PC-9 (cell line): ENCODE results near the gene MRPL43.

Experiments
- EZH2 ChIP-seq: fragments of 200-600 bp; sonication (generic); IDR thresholded peaks from 2 replicates; pipeline ENCODE4 v1.8.0; 2017; ENCODE audit warnings: antibody characterized with exemption, low read depth
- TF ChIP-seq, protein P1 (sequence below): fragments of 200-600 bp; sonication (generic); conservative IDR thresholded peaks from 2 replicates; pipeline ENCODE4 v1.6.1; 2017; ENCODE audit warnings: mixed run types, antibody characterized with exemption, mild to moderate bottlenecking, moderate library complexity

DNA sequence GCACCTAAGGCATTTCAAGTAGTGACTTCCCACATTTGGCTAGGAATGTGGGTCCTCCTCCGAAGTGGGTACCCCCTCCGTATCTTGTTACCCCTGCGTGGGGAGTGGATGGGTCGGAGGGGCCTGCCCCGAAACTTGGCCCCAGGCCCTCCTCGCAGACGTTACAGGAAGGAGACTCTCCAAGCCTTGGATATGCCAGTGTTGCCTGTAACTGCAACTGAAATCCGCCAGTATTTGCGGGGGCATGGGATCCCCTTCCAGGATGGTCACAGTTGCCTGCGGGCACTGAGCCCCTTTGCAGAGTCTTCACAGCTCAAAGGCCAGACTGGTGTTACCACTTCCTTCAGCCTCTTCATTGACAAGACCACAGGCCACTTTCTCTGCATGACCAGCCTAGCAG lies 869 bp upstream of the MRPL43 start:
- TF ChIP-seq, protein P1, sequence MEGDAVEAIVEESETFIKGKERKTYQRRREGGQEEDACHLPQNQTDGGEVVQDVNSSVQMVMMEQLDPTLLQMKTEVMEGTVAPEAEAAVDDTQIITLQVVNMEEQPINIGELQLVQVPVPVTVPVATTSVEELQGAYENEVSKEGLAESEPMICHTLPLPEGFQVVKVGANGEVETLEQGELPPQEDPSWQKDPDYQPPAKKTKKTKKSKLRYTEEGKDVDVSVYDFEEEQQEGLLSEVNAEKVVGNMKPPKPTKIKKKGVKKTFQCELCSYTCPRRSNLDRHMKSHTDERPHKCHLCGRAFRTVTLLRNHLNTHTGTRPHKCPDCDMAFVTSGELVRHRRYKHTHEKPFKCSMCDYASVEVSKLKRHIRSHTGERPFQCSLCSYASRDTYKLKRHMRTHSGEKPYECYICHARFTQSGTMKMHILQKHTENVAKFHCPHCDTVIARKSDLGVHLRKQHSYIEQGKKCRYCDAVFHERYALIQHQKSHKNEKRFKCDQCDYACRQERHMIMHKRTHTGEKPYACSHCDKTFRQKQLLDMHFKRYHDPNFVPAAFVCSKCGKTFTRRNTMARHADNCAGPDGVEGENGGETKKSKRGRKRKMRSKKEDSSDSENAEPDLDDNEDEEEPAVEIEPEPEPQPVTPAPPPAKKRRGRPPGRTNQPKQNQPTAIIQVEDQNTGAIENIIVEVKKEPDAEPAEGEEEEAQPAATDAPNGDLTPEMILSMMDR, result no peak
- TF ChIP-seq EZH2, result no peak
